GM12878 (cell line): ENCODE measurements around the gene HLA-DRB1. TPM values are rescaled to one million over a fixed set of nuclear protein-coding genes. Genes with fewer than 3 reads are reported as not detected.

Experiments
- ATAC-seq: fragments of 200-7000 bp; cut with Tn5 transposase; 3 replicates; pipeline ENCODE4 v1.9.1; 2020; ENCODE audit warnings: mild to moderate bottlenecking, moderate library complexity
- BruUV-seq: library from RNA; stranded (reverse); fragments of 400-500 nt; replicated peaks from 2 replicates; lab custom pipeline; 2021; lab: Mats Ljungman, UMichigan
- CTCF ChIA-PET: fragments of 300-600 bp; sonication (Branson Sonifier 250); formaldehyde crosslinking; extraction: SDS; loops from one replicate; lab custom pipeline; 2021; ENCODE audit warnings: inconsistent platforms; lab: Yijun Ruan, JAX
- POLR2A ChIA-PET: fragments of 350-600 bp; formaldehyde crosslinking; extraction: SDS; loops from one replicate; lab custom pipeline; 2021; ENCODE audit warnings: inconsistent platforms; lab: Charles Lee
- RAD21 ChIA-PET: fragments of 300-600 bp; sonication (Branson Sonifier 250); formaldehyde crosslinking; loops from one replicate; lab custom pipeline; 2023; ENCODE audit warnings: antibody characterized with exemption; ENCODE audit not compliant: unreplicated experiment; lab: Charles Lee
- SMC1A ChIA-PET: fragments of 300-600 bp; sonication (Branson Sonifier 250); formaldehyde crosslinking; loops from one replicate; lab custom pipeline; 2023; ENCODE audit not compliant: unreplicated experiment, uncharacterized antibody; lab: Charles Lee
- DNase-seq: peaks from one replicate; pipeline ENCODE4 v3.0.0-alpha.2; 2011; ENCODE audit warnings: low read depth, low spot score
- FAIRE-seq: peaks from 3 replicates; lab custom pipeline; 2011; peaks lifted over from hg19 to GRCh38; lab: Jason Lieb, UNC
- H2AFZ ChIP-seq: 2 replicates; pipeline ENCODE4 v1.6.0; 2011; ENCODE audit warnings: low read depth, low read length, control low read depth; ENCODE audit not compliant: control insufficient read depth
- H3K27ac ChIP-seq: 2 replicates; pipeline ENCODE4 v1.5.1; 2011; ENCODE audit warnings: control low read depth; ENCODE audit not compliant: control insufficient read depth, insufficient read depth
- H3K27me3 ChIP-seq, 2 experiments: replicated peaks in 1 of 2; 2 replicates each; pipeline versions ENCODE4 v1.6.0 to v1.6.1; 2011; ENCODE audit warnings: low read length in 1 of 2; ENCODE audit not compliant: control insufficient read depth in 2 of 2, insufficient read depth in 2 of 2
- H3K36me3 ChIP-seq, 2 experiments: 2 replicates each; pipeline ENCODE4 v1.5.1; 2011; ENCODE audit warnings: low read length in 1 of 2; ENCODE audit not compliant: control insufficient read depth in 2 of 2, insufficient read depth in 2 of 2
- H3K4me1 ChIP-seq: 2 replicates; pipeline ENCODE4 v1.6.1; 2011; ENCODE audit warnings: mild to moderate bottlenecking, low read length, moderate library complexity, mixed read lengths; ENCODE audit not compliant: control insufficient read depth, insufficient read depth
- H3K4me2 ChIP-seq: 2 replicates; pipeline ENCODE4 v1.6.0; 2011; ENCODE audit warnings: control low read depth; ENCODE audit not compliant: control insufficient read depth, insufficient read depth
- H3K4me3 ChIP-seq: fragments of 200-600 bp; sonication (generic); 2 replicates; pipeline ENCODE4 v1.5.1; 2016
- H3K79me2 ChIP-seq: 2 replicates; pipeline ENCODE4 v1.6.0; 2011; ENCODE audit warnings: low read length; ENCODE audit not compliant: control insufficient read depth, insufficient read depth
- H3K9ac ChIP-seq: 2 replicates; pipeline ENCODE4 v1.8.0; 2011; ENCODE audit warnings: low read length, control low read depth, mixed read lengths; ENCODE audit not compliant: control insufficient read depth, insufficient read depth
- H3K9me3 ChIP-seq: replicated peaks from 3 replicates; pipeline ENCODE4 v1.5.1; 2011; ENCODE audit warnings: mild to moderate bottlenecking, low read length; ENCODE audit not compliant: control insufficient read depth, insufficient read depth
- H4K20me1 ChIP-seq: 2 replicates; pipeline ENCODE4 v1.6.0; 2011; ENCODE audit not compliant: control insufficient read depth, insufficient read depth
- BRCA1 ChIP-seq: IDR thresholded peaks from 2 replicates; pipeline ENCODE4 v1.6.1; 2011; ENCODE audit warnings: low read depth, low read length, improper control_type of control experiment
- CBFB ChIP-seq: IDR thresholded peaks from 2 replicates; pipeline ENCODE4 v1.6.1; 2016; ENCODE audit warnings: antibody characterized with exemption, low read depth
- CHD2 ChIP-seq: IDR thresholded peaks from 2 replicates; pipeline ENCODE4 v1.6.1; 2011; ENCODE audit warnings: low read depth, low read length, improper control_type of control experiment, borderline replicate concordance
- EED ChIP-seq: sonication (generic); IDR thresholded peaks from 2 replicates; pipeline ENCODE4 v1.6.1; 2016; ENCODE audit warnings: antibody characterized with exemption, low read depth
- SP1 ChIP-seq: IDR thresholded peaks from one replicate; pipeline ENCODE4 v1.6.1; 2011; ENCODE audit warnings: low read depth, low read length
- SUZ12 ChIP-seq: fragments of 200-600 bp; sonication (generic); IDR thresholded peaks from one replicate; pipeline ENCODE4 v1.6.1; 2018; ENCODE audit warnings: antibody characterized with exemption, mild to moderate bottlenecking; ENCODE audit not compliant: unreplicated experiment
- ZNF384 ChIP-seq: IDR thresholded peaks from 2 replicates; pipeline ENCODE4 v1.6.1; 2012; ENCODE audit warnings: low read depth, mild to moderate bottlenecking, low read length, improper control_type of control experiment, borderline replicate concordance
- WGBS: methylation state at CpG from one replicate; pipeline ENCODE4 v1.1.6; 2016; ENCODE audit warnings: low lambda C conversion rate; ENCODE audit not compliant: insufficient replicate concordance, insufficient coverage; ENCODE audit errors: missing lambda C conversion rate; 5-methylcytosine and 5-hydroxymethylcytosine counted together
- in situ Hi-C: fragments of 300-500 bp; cut with MboI; formaldehyde crosslinking; loops from 9 replicates; pipeline ENCODE4 v1.14.3; 2018; ENCODE audit warnings: mixed read lengths
- intact Hi-C: fragments of 100-400 bp; cut with micrococcal nuclease; formaldehyde crosslinking; loops from one replicate; pipeline ENCODE4 v1.14.2; 2022; ENCODE audit not compliant: unreplicated experiment
- polyA plus RNA-seq, 11 experiments: library from polyadenylated mRNA; depleted of rRNA in 4 of 11; unstranded in 6 of 11; stranded (reverse) in 5 of 11; fragments of >200 nt; fragmentation: Nextera tagmentation in 4 of 11; fragmentation: Illumina TruSeq in 1 of 11; extraction: Ambion mirVana in 4 of 11; extraction: Trizol in 1 of 11; gene quantifications; 1 replicate in 1 of 11; 2 replicates in 10 of 11; pipeline versions ENCODE4 v1.2.1 to v1.2.3, GENCODE V29; 2011 to 2016; ENCODE audit warnings: inconsistent platforms in 2 of 11, missing spikeins in 2 of 11, low read depth in 1 of 11
- total RNA-seq, 4 experiments: library from RNA; depleted of rRNA in 3 of 4; stranded (reverse); fragments of >200 nt in 3 of 4; fragmentation: Illumina TruSeq in 1 of 4; extraction: Trizol in 1 of 4; gene quantifications; 2 replicates each; pipeline versions ENCODE4 v1.2.1 to v1.2.3, GENCODE V29; 2013 to 2021
- TF ChIP-seq, protein P1 (sequence below): fragments of 150-350 bp; IDR thresholded peaks from 2 replicates; pipeline ENCODE4 v1.6.1; 2016; ENCODE audit warnings: low read depth, low read length

The HLA-DRB1 gene
- total and polyA plus RNA-seq, 10 of the 15 experiments (the other 5 are each of a cell fraction or from before 2014, with no cell fraction given), result 312 to 1,082 (median 604) TPM

DNA sequence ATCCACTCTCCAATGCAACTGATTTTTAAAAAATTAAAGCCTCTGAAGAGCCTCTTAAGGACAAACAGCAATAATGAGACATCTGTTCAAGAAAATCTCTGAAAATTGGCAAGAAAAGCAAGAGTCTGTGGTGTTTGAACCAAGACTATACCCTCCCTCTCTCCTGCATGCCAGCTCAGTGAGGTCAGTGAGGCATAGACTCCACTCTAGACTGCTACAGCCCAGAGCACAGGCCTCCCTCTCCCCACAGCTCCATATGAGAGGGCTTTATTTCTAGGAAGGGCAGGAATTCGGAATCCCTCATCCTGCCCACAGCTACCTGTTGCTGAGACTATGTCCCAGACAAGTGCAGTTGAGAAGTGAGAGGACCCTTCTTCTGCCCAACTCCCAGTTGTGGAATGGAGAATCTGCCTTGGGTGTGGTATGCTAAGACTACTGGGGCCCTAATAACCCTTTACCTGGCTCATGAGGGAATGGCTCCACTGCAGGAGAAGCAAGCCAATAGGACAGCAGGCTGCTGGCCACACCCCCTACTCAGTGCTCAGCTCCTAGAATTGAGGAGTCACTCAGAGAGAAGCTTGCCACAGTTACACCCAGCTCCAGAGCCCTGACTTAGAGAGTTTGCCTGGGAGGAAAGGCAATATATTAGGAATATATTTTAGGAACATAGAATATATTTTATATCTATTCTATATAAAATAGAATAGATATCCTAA, 24.9 kb upstream of the HLA-DRB1 start:
- peaks cover 8% of the 10 kb centered on the region for H3K4me1 ChIP-seq
- no peak for TF ChIP-seq CHD2
- no peak for TF ChIP-seq SP1
- TF ChIP-seq ZNF384, result no peak
- TF ChIP-seq, protein P1, sequence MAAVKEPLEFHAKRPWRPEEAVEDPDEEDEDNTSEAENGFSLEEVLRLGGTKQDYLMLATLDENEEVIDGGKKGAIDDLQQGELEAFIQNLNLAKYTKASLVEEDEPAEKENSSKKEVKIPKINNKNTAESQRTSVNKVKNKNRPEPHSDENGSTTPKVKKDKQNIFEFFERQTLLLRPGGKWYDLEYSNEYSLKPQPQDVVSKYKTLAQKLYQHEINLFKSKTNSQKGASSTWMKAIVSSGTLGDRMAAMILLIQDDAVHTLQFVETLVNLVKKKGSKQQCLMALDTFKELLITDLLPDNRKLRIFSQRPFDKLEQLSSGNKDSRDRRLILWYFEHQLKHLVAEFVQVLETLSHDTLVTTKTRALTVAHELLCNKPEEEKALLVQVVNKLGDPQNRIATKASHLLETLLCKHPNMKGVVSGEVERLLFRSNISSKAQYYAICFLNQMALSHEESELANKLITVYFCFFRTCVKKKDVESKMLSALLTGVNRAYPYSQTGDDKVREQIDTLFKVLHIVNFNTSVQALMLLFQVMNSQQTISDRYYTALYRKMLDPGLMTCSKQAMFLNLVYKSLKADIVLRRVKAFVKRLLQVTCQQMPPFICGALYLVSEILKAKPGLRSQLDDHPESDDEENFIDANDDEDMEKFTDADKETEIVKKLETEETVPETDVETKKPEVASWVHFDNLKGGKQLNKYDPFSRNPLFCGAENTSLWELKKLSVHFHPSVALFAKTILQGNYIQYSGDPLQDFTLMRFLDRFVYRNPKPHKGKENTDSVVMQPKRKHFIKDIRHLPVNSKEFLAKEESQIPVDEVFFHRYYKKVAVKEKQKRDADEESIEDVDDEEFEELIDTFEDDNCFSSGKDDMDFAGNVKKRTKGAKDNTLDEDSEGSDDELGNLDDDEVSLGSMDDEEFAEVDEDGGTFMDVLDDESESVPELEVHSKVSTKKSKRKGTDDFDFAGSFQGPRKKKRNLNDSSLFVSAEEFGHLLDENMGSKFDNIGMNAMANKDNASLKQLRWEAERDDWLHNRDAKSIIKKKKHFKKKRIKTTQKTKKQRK, result no peak
- TF ChIP-seq EED, result no peak
- no peak for TF ChIP-seq SUZ12
- TF ChIP-seq BRCA1, result no peak
- no peak for TF ChIP-seq CBFB
- TF ChIP-seq, all 136 proteins: peak for 0
- no TSS peak for BruUV-seq
- in situ Hi-C loops, result loop anchor here (10.0 to 25.0 kb wide), 2 partner anchors 330 to 1052 kb away; partner anchors contain the start of genes HLA-DMB and LTA
- no peaks in the 10 kb centered on the region for H3K79me2 ChIP-seq
- intact Hi-C loops, result no loop called here
- CTCF ChIA-PET, result interaction anchor here (0.8 to 1.9 kb wide), 4 partner anchors 8 to 24 kb away, joined by 3 to 7 read pairs (median 4); no protein-coding TSS in a partner anchor
- 38% methylated on average over 1 of the region's 1 CpG for WGBS
- ATAC-seq (no peak), FAIRE-seq (no peak), DNase-seq (no peak)
- RAD21 ChIA-PET, result interaction anchor here (1.4 kb wide), 1 partner anchor 21 kb away, joined by 3 read pairs; no protein-coding TSS in a partner anchor
- no peak overlapping the region for H3K4me2 ChIP-seq
- POLR2A ChIA-PET, result interaction anchor here (0.6 to 3.0 kb wide), 3 partner anchors 9 to 343 kb away, joined by 3 to 9 read pairs (median 3); partner anchors contain the start of gene HLA-DRB1
- SMC1A ChIA-PET, result interaction anchor here (0.7 to 2.0 kb wide), 3 partner anchors 8 to 23 kb away, joined by 3 to 10 read pairs (median 4); partner anchors contain the start of gene HLA-DQA1
- H3K36me3 ChIP-seq, result no peaks in the 10 kb centered on the region
- H3K4me3 ChIP-seq, result no peak overlapping the region
- peaks cover 9% of the 10 kb centered on the region for H3K9me3 ChIP-seq
- H4K20me1 ChIP-seq, result no peaks in the 10 kb centered on the region
- H3K9ac ChIP-seq, result no peak overlapping the region
- H2AFZ ChIP-seq, result no peak overlapping the region
- no peaks in the 10 kb centered on the region for H3K27me3 ChIP-seq
- no peak overlapping the region for H3K27ac ChIP-seq
